Thyroid gland (tissue), 4 donors: ENCODE results near the gene ABHD14A.

Source experiments
- POLR2A ChIP-seq, 2 donors: fragments of 450-650 bp; IDR thresholded peaks; one replicate each; pipeline ENCODE4 v1.6.1; 2017; ENCODE audit warnings: antibody characterized with exemption in 2 of 2, mild to moderate bottlenecking in 2 of 2, moderate library complexity in 1 of 2
- TF ChIP-seq, protein P1 (sequence below), 6 experiments: fragments of 200-600 bp in 3 of 6; fragments of 450-650 bp in 3 of 6; sonication (generic) in 3 of 6; IDR thresholded peaks; one replicate each; pipeline ENCODE4 v1.5.1; 2016 to 2019; ENCODE audit warnings: antibody characterized with exemption in 6 of 6, mild to moderate bottlenecking in 2 of 6, inconsistent platforms in 1 of 6, moderate library complexity in 1 of 6

DNA sequence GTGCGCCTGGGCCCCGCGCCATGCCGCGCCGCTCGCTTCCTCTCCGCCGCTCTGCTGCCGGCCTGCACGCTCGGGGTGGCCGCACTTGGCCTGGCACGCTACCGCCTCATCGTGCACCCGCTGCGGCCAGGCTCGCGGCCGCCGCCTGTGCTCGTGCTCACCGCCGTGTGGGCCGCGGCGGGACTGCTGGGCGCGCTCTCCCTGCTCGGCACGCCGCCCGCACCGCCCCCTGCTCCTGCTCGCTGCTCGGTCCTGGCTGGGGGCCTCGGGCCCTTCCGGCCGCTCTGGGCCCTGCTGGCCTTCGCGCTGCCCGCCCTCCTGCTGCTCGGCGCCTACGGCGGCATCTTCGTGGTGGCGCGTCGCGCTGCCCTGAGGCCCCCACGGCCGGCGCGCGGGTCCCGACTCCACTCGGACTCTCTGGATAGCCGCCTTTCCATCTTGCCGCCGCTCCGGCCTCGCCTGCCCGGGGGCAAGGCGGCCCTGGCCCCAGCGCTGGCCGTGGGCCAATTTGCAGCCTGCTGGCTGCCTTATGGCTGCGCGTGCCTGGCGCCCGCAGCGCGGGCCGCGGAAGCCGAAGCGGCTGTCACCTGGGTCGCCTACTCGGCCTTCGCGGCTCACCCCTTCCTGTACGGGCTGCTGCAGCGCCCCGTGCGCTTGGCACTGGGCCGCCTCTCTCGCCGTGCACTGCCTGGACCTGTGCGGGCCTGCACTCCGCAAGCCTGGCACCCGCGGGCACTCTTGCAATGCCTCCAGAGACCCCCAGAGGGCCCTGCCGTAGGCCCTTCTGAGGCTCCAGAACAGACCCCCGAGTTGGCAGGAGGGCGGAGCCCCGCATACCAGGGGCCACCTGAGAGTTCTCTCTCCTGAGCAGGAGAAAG, 18.7 kb upstream of the ABHD14A start:
- TF ChIP-seq, protein P1, sequence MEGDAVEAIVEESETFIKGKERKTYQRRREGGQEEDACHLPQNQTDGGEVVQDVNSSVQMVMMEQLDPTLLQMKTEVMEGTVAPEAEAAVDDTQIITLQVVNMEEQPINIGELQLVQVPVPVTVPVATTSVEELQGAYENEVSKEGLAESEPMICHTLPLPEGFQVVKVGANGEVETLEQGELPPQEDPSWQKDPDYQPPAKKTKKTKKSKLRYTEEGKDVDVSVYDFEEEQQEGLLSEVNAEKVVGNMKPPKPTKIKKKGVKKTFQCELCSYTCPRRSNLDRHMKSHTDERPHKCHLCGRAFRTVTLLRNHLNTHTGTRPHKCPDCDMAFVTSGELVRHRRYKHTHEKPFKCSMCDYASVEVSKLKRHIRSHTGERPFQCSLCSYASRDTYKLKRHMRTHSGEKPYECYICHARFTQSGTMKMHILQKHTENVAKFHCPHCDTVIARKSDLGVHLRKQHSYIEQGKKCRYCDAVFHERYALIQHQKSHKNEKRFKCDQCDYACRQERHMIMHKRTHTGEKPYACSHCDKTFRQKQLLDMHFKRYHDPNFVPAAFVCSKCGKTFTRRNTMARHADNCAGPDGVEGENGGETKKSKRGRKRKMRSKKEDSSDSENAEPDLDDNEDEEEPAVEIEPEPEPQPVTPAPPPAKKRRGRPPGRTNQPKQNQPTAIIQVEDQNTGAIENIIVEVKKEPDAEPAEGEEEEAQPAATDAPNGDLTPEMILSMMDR (IDR thresholded peaks at IDR 0.05), result peak in 5 of 6 experiments; percentile 14 to 45 (median 18)
- no peak for TF ChIP-seq POLR2A (IDR thresholded peaks at IDR 0.05)
